SK-N-MC (cell line): Measurements from ENCODE around the gene RIC8A.
"Not testable (repeated sequence)": the region's sequence is repeated elsewhere in the genome, so short reads cannot be mapped to it uniquely, and the experiment has no call there.

ENCODE experiments used
- DNase-seq: peaks from one replicate; pipeline ENCODE4 v3.0.0-alpha.2; 2011; ENCODE audit warnings: low read depth, low spot score
- H3K27ac ChIP-seq: fragments of 200-600 bp; sonication (generic); 2 replicates; pipeline ENCODE4 v1.5.1; 2016; ENCODE audit warnings: mixed run types
- H3K36me3 ChIP-seq: fragments of 200-600 bp; sonication (generic); 2 replicates; pipeline ENCODE4 v1.6.1; 2017; ENCODE audit warnings: antibody characterized with exemption, low read length, mixed read lengths; ENCODE audit not compliant: insufficient read depth
- H3K4me3 ChIP-seq: fragments of 200-600 bp; sonication (generic); 2 replicates; pipeline ENCODE4 v1.5.1; 2016
- H3K9ac ChIP-seq: fragments of 200-600 bp; sonication (generic); 2 replicates; pipeline ENCODE4 v1.8.0; 2017; ENCODE audit warnings: mixed run types, mixed read lengths; ENCODE audit not compliant: insufficient read length
- H3K9me3 ChIP-seq: fragments of 200-600 bp; sonication (generic); 2 replicates; pipeline ENCODE4 v1.6.1; 2017; ENCODE audit warnings: low read depth, mild to moderate bottlenecking, antibody characterized with exemption, low read length, moderate library complexity, mixed read lengths
- EZH2 ChIP-seq: fragments of 200-600 bp; sonication (generic); IDR thresholded peaks from one replicate; pipeline ENCODE4 v1.6.1; 2017; ENCODE audit warnings: antibody characterized with exemption
- FOXP2 ChIP-seq: optimal IDR thresholded peaks from 2 replicates; pipeline ENCODE3; 2011; ENCODE audit warnings: mild to moderate bottlenecking, moderate library complexity; ENCODE audit not compliant: insufficient read depth; ENCODE audit errors: extremely low read length, control extremely low read depth
- POLR2AphosphoS5 ChIP-seq: IDR thresholded peaks from 2 replicates; pipeline ENCODE4 v1.6.1; 2012; ENCODE audit warnings: mild to moderate bottlenecking, low read depth, low read length, borderline replicate concordance

The RIC8A gene

GRCh38 chr11:232783-233565, 25.5 kb downstream of the RIC8A start:
- no peaks in the 10 kb centered on the region for H3K36me3 ChIP-seq
- H3K9ac ChIP-seq: no peak overlapping the region
- no peak overlapping the region for H3K27ac ChIP-seq
- TF ChIP-seq POLR2AphosphoS5 (no peak), EZH2 (no peak), FOXP2 (no peak)
- H3K9me3 ChIP-seq: no peaks in the 10 kb centered on the region
- no peak for DNase-seq
- H3K4me3 ChIP-seq: no peak overlapping the region

- no peak for DNase-seq
- Histone ChIP-seq H3K36me3 (peaks cover 13% of the 10 kb centered on the region), H3K9me3 (no peaks in the 10 kb centered on the region), H3K9ac (no peak overlapping the region), H3K27ac (no peak overlapping the region), H3K4me3 (peak overlapping the region; percentile 91)
- TF ChIP-seq FOXP2: no peak
- no peak for TF ChIP-seq POLR2AphosphoS5
- no peak for TF ChIP-seq EZH2
These were observed 27.7 kb downstream of the RIC8A start for GRCh38 chr11:235180-235579.

GRCh38 chr11:235609-235996, 28.1 kb downstream of the RIC8A start:
- no peak for DNase-seq
- TF ChIP-seq EZH2 (no peak), FOXP2 (no peak), POLR2AphosphoS5 (no peak)
- H3K27ac ChIP-seq: no peak overlapping the region
- H3K36me3 ChIP-seq: peaks cover 17% of the 10 kb centered on the region
- H3K9me3 ChIP-seq: no peaks in the 10 kb centered on the region
- peak overlapping the region; percentile 91 for H3K4me3 ChIP-seq
- peak overlapping the region; percentile 78 for H3K9ac ChIP-seq

GRCh38 chr11:235997-236773, 28.7 kb downstream of the RIC8A start, which contains the start of gene SIRT3:
TSS of gene SIRT3 (minus strand) at chr11:236342. CDS start at chr11:236328, 14 bp downstream.
- Histone ChIP-seq H3K27ac (peak within 1 kb of the TSS; percentile 76), H3K9ac (peak within 1 kb of the TSS; percentile 92), H3K4me3 (peak within 1 kb of the TSS; percentile 91), H3K9me3 (no peaks in the 10 kb centered on the region), H3K36me3 (peaks cover 18% of the 10 kb centered on the region)
- no peak for DNase-seq
- TF ChIP-seq POLR2AphosphoS5 (peak; percentile 64; the same call in 1 of the 2 replicates), FOXP2 (no peak)

- Histone ChIP-seq H3K9me3 (no peaks in the 10 kb centered on the region), H3K36me3 (peaks cover 27% of the 10 kb centered on the region), H3K27ac (peak within 1 kb of the TSS; percentile 76), H3K4me3 (peak within 1 kb of the TSS; percentile 91), H3K9ac (peak within 1 kb of the TSS; percentile 92)
- peak; percentile 37 for DNase-seq
- TF ChIP-seq POLR2AphosphoS5: peak; percentile 79
- TF ChIP-seq FOXP2: no peak
- TF ChIP-seq EZH2: no peak
These were observed 29.6 kb downstream of the RIC8A start, which contains the start of gene PSMD13 for GRCh38 chr11:236774-237767. TSS of gene PSMD13 (plus strand) at chr11:236976. CDS start at chr11:237050, 74 bp downstream.

- Histone ChIP-seq H3K36me3 (peaks cover 38% of the 10 kb centered on the region), H3K9ac (peak overlapping the region; percentile 92), H3K4me3 (peak overlapping the region; percentile 78; the same call in 1 of the 2 replicates)
- not testable (repeated sequence) for H3K27ac ChIP-seq, DNase-seq, H3K9me3 ChIP-seq
These were observed 30.8 kb downstream of the RIC8A start for GRCh38 chr11:238346-238745.

GRCh38 chr11:240315-240714, 32.8 kb downstream of the RIC8A start:
- Histone ChIP-seq H3K36me3 (peaks cover 58% of the 10 kb centered on the region), H3K27ac (no peak overlapping the region), H3K9me3 (no peaks in the 10 kb centered on the region), H3K4me3 (no peak overlapping the region), H3K9ac (no peak overlapping the region)
- TF ChIP-seq EZH2: no peak
- no peak for TF ChIP-seq FOXP2
- TF ChIP-seq POLR2AphosphoS5: no peak
- DNase-seq: no peak
